Measurements from ENCODE around the gene ATP5MK. TPM values are rescaled to one million over a fixed set of nuclear protein-coding genes. Genes with fewer than 3 reads are reported as not detected.
"Not testable (repeated sequence)": the region's sequence is repeated elsewhere in the genome, so short reads cannot be mapped to it uniquely, and the experiment has no call there.

Gene ATP5MK
- polyA plus RNA-seq, 6 donors from 2014 or later: 364 to 441 (median 409) TPM

GRCh38 chr10:103373544-103373943 lies 22.7 kb downstream of the ATP5MK start:
- Mint-ChIP-seq H3K4me3 (no peak overlapping the region), H3K27ac (peak overlapping the region in 3 of 6 donors; percentile 43 to 49 (median 47)), H3K9me3 (no peaks in the 10 kb centered on the region), H3K36me3 (peaks cover 16 to 20% of the 10 kb centered on the region in 2 donors), H3K4me1 (peaks cover 10 to 18% (median 12%) of the 10 kb centered on the region in 3 donors), H3K27me3 (no peaks in the 10 kb centered on the region)
- ATAC-seq (ENCODE audit: low read depth in 2 of 2) (no peak), DNase-seq (no peak)

GRCh38 chr10:103367782-103368518 lies 28.3 kb downstream of the ATP5MK start, which contains the start of gene TAF5:
TSS of gene TAF5 (plus strand) at chr10:103367976. CDS start at chr10:103367990, 14 bp downstream.
- Mint-ChIP-seq H3K27me3 (no peaks in the 10 kb centered on the region), H3K36me3 (no peaks in the 10 kb centered on the region), H3K4me3 (peak within 1 kb of the TSS; percentile 84 to 99 (median 95)), H3K27ac (peak within 1 kb of the TSS; percentile 72 to 97 (median 94)), H3K4me1 (peaks cover 8 to 20% (median 10%) of the 10 kb centered on the region in 3 donors), H3K9me3 (no peaks in the 10 kb centered on the region)
- ATAC-seq (ENCODE audit: low read depth in 2 of 2): peak; percentile 56 to 62
- peak; percentile 90 for DNase-seq

GRCh38 chr10:103367379-103367781 lies 28.9 kb downstream of the ATP5MK start:
- Mint-ChIP-seq H3K9me3 (no peaks in the 10 kb centered on the region), H3K27me3 (no peaks in the 10 kb centered on the region), H3K27ac (peak overlapping the region; percentile 72 to 97 (median 94)), H3K36me3 (no peaks in the 10 kb centered on the region), H3K4me3 (peak overlapping the region; percentile 84 to 99 (median 95)), H3K4me1 (peaks cover 8 to 20% (median 10%) of the 10 kb centered on the region in 3 donors)
- ATAC-seq (ENCODE audit: low read depth in 2 of 2): no peak
- no peak for DNase-seq

- DNase-seq; H3K36me3 Mint-ChIP-seq; H3K9me3 Mint-ChIP-seq; H3K27me3 Mint-ChIP-seq; ATAC-seq (ENCODE audit: low read depth in 2 of 2); H3K4me1 Mint-ChIP-seq; H3K4me3 Mint-ChIP-seq; H3K27ac Mint-ChIP-seq: not testable (repeated sequence)
Measured at GRCh38 chr10:103360791-103361190, 35.5 kb downstream of the ATP5MK start.

GRCh38 chr10:103359493-103359892 lies 36.8 kb downstream of the ATP5MK start:
- not testable (repeated sequence) for H3K9me3 Mint-ChIP-seq, H3K27ac Mint-ChIP-seq

GRCh38 chr10:103355906-103356599 lies 40.2 kb downstream of the ATP5MK start:
- Mint-ChIP-seq H3K27me3 (no peaks in the 10 kb centered on the region), H3K9me3 (no peaks in the 10 kb centered on the region), H3K36me3 (no peaks in the 10 kb centered on the region), H3K4me3 (no peak overlapping the region), H3K27ac (no peak overlapping the region), H3K4me1 (peaks cover 0 to 5% (median 0%) of the 10 kb centered on the region in 3 donors)
- DNase-seq (no peak), ATAC-seq (ENCODE audit: low read depth in 2 of 2) (no peak)

More at GRCh38 chr10:103359493-103359892, 36.8 kb downstream of the ATP5MK start:
- not testable (repeated sequence) for H3K4me3 Mint-ChIP-seq; DNase-seq; ATAC-seq (ENCODE audit: low read depth in 2 of 2); H3K27me3 Mint-ChIP-seq; H3K36me3 Mint-ChIP-seq; H3K4me1 Mint-ChIP-seq

GRCh38 chr10:103354567-103354966 lies 41.7 kb downstream of the ATP5MK start:
- H3K36me3 Mint-ChIP-seq; H3K27ac Mint-ChIP-seq; ATAC-seq (ENCODE audit: low read depth in 2 of 2); H3K4me1 Mint-ChIP-seq; H3K9me3 Mint-ChIP-seq; H3K4me3 Mint-ChIP-seq; DNase-seq; H3K27me3 Mint-ChIP-seq: not testable (repeated sequence)

GRCh38 chr10:103353281-103353680 lies 43.0 kb downstream of the ATP5MK start:
- H3K27ac Mint-ChIP-seq: peak overlapping the region in 1 of 6 donors; percentile 47
- H3K27me3 Mint-ChIP-seq: no peaks in the 10 kb centered on the region
- no peaks in the 10 kb centered on the region for H3K9me3 Mint-ChIP-seq
- H3K4me3 Mint-ChIP-seq: peak overlapping the region in 2 of 8 donors; percentile 39 to 74
- no peaks in the 10 kb centered on the region for H3K36me3 Mint-ChIP-seq
- ATAC-seq (ENCODE audit: low read depth in 2 of 2) (no peak), DNase-seq (no peak)
- H3K4me1 Mint-ChIP-seq: peaks cover 0 to 5% (median 0%) of the 10 kb centered on the region in 3 donors

- H3K27ac Mint-ChIP-seq: peak within 1 kb of the TSS in 5 of 6 donors; percentile 53 to 87 (median 81)
- peak; percentile 86 to 88 for ATAC-seq (ENCODE audit: low read depth in 2 of 2)
Measured at GRCh38 chr10:103350517-103351260, 45.6 kb downstream of the ATP5MK start, which contains the start of gene PCGF6. TSS of gene PCGF6 (minus strand) at chr10:103351140. CDS start at chr10:103351066, 74 bp downstream.

GRCh38 chr10:103350175-103350516 lies 46.1 kb downstream of the ATP5MK start:
- DNase-seq: no peak
- Mint-ChIP-seq H3K9me3 (no peaks in the 10 kb centered on the region), H3K27ac (peak overlapping the region in 2 of 6 donors; percentile 24 to 53), H3K4me3 (peak overlapping the region; percentile 66 to 97 (median 90)), H3K36me3 (no peaks in the 10 kb centered on the region), H3K4me1 (peaks cover 0 to 5% (median 0%) of the 10 kb centered on the region in 3 donors), H3K27me3 (no peaks in the 10 kb centered on the region)
- ATAC-seq (ENCODE audit: low read depth in 2 of 2): no peak

More at GRCh38 chr10:103350517-103351260, 45.6 kb downstream of the ATP5MK start, which contains the start of gene PCGF6:
- Mint-ChIP-seq H3K9me3 (no peaks in the 10 kb centered on the region), H3K4me1 (peaks cover 0 to 5% (median 0%) of the 10 kb centered on the region in 3 donors), H3K4me3 (peak within 1 kb of the TSS; percentile 88 to 97 (median 92)), H3K27me3 (no peaks in the 10 kb centered on the region), H3K36me3 (no peaks in the 10 kb centered on the region)
- peak; percentile 74 for DNase-seq

All from naive B cell (primary cell).